Erythroblast (primary cell): ENCODE measurements around the gene RBFOX1.

Source experiments
- DNase-seq, 2 experiments: peaks; one replicate each; lab custom pipeline; 2025; lab: John Stamatoyannopoulos, UW
- GATA1 ChIP-seq: IDR thresholded peaks from 2 replicates; pipeline ENCODE4 v1.6.1; 2011; ENCODE audit warnings: low read depth, mild to moderate bottlenecking, control low read depth, low read length, moderate library complexity
- POLR2A ChIP-seq: IDR thresholded peaks from 2 replicates; pipeline ENCODE4 v1.6.1; 2011; ENCODE audit warnings: mild to moderate bottlenecking, low read length

RBFOX1 gene

DNA sequence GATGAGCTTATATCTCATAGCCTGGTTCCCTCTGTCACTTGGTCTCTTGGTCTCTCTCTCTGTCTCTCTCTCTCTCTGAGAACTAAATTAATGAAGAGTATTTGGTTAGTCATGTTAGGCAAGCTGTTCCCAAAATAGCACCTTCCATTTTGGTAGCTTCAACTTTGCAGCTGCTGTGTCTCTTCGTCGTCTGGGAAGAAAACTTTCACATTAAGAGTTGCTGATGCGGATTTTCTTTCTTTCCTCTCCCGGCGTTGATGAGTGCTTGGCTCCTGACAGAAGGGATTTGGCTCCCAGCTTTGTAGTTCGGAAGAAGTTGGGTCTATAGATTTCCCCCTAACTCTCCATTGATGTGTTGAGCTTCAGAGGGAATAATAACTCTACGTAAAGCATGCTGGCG lies at the start of gene RBFOX1:
TSS of gene RBFOX1 (plus strand) at position 235 of the 400 bp plus-strand sequence.
- no peak for DNase-seq
- TF ChIP-seq POLR2A (no peak), GATA1 (no peak)

DNA sequence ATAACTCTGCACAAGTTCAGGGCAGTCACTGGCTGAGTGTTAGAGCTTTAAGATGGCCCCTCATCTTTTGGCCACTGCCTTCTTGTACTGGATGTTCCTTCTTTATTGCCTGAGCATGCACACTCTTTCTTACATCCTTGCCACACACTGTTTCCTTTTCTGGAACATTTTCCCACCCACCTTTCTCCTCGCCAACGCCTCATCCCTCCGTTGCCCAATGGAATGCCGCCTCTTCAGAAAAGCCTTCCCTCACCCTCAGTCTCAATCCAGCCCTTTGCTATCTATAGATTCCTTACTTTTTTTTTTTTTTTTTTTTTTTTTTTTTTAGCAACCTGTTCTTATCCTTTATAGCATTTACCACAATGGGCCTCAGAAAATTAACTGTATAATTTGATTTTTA lies 47.9 kb upstream of the RBFOX1 start:
- no peak for TF ChIP-seq GATA1
- no peak for TF ChIP-seq POLR2A
- no peak for DNase-seq

- no peak for TF ChIP-seq GATA1
- no peak for TF ChIP-seq POLR2A
- DNase-seq, result no peak
These were observed 47.1 kb upstream of the RBFOX1 start for GRCh38 chr16:7285520-7285919.

DNA sequence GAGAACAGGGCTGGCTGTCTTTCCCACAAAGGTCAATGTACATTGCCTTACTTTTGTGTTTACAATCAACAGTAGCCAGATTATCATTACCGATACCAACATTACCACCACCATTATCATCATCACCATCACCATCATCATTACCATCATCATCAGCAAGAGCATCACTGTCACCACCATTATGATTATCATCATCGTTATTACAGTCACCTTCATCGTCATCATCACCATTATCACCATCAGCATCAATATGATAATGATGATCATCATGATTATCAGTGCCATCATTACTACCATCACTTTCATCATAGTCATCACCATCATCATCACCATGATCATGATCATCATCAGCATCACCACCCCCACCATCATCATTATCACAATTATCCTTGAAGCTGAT lies 43.3 kb upstream of the RBFOX1 start:
- TF ChIP-seq POLR2A (no peak), GATA1 (no peak)
- no peak for DNase-seq

- TF ChIP-seq GATA1 (no peak), POLR2A (no peak)
- no peak for DNase-seq
These were observed 42.0 kb upstream of the RBFOX1 start for GRCh38 chr16:7290682-7291081.

- no peak for DNase-seq
- TF ChIP-seq GATA1 (no peak), POLR2A (no peak)
These were observed 38.6 kb upstream of the RBFOX1 start for GRCh38 chr16:7294020-7294419.

DNA sequence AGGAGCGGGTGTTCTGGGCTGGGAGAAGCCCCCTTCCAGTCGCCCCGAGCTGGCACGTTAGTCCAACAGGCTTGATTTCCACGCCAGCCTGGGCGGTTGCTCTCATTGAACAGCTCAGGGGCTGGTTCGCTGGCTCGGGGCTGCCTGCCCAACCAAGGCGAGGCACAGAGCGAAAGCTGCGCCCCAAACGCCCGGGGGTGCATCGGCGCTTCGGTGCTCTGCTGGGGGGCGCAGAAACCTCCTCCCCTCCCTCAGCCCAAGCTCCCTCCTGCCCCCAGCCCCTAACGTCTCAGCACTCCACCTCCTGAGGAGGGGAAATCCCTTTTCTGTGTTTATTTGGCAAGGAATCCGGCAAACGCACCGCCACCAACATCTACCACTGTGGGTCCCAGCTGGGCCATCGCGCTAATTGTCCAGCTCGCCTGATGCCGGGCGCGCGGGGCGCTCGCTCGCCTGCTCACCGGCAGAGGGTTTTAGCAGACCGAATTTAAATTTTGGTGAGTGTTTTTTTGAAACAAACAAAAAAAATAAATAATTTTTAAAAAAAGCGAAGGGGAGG lies 29.5 kb upstream of the RBFOX1 start:
- DNase-seq, result no peak
- no peak for TF ChIP-seq POLR2A
- TF ChIP-seq GATA1, result no peak

GRCh38 chr16:7303660-7304200 lies 28.9 kb upstream of the RBFOX1 start:
- TF ChIP-seq GATA1 (no peak), POLR2A (no peak)
- no peak for DNase-seq

GRCh38 chr16:7304279-7304678 lies 28.4 kb upstream of the RBFOX1 start:
- TF ChIP-seq POLR2A, result no peak
- TF ChIP-seq GATA1, result no peak
- no peak for DNase-seq

DNA sequence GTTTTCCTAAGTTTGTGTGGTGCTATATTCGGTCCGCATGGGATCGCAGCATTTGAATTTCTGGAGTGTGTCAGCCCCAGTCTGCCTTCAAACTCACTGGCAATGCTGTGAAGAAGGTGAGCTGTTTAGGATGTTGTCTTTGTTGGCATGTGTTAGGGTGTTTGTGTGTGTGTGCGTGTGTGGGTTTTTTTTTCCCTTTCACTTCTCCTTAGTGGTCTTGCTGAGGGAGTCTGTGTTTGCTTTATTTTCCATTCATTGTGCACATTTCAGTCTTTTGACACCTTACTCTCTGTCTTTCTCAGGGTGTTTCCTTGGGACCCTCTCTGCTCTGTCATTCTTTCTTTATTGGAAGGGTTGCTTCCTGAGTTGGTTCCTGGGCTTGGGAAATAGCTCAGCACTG lies 27.7 kb upstream of the RBFOX1 start:
- TF ChIP-seq GATA1, result no peak
- no peak for TF ChIP-seq POLR2A
- DNase-seq, result no peak

GRCh38 chr16:7313170-7313569 lies 19.5 kb upstream of the RBFOX1 start:
- peak in 1 of 2 experiments; percentile 0 for DNase-seq
- TF ChIP-seq GATA1 (no peak), POLR2A (no peak)

- TF ChIP-seq POLR2A, result no peak
- TF ChIP-seq GATA1, result no peak
- no peak for DNase-seq
These were observed 18.5 kb upstream of the RBFOX1 start for GRCh38 chr16:7314163-7314562.

- no peak for DNase-seq
- TF ChIP-seq POLR2A (no peak), GATA1 (no peak)
These were observed 16.8 kb upstream of the RBFOX1 start for GRCh38 chr16:7315813-7316212.

DNA sequence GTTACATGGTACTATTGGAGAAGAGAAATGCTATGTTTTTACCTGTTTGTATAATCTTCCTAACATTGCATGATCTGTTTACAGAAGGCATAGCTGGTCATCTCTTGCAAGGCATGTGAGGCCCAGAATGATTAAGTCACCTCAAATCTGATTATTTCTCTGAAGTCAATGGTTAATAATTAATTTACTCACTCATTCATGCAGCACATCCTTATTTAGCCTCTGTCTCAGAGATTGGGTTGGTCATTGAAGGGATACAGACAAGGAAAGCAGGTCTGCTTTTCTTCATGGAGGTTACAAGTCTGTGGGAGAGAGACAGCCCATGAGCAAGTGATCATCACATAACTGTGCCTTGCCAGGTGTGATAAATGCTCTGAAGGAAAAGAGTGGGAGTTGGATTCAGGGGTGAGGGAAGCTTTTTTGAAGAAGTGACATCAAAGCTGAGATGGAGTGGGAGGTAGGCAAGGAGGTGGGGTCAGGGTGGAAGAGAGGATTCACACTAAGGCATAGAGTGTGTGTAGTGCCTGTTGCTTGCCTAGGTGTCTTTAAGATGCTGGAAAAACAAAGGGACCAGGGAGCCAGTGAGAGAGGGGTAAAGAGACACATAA lies 16.3 kb upstream of the RBFOX1 start:
- TF ChIP-seq POLR2A (no peak), GATA1 (no peak)
- DNase-seq, result no peak

GRCh38 chr16:7317982-7318381 lies 14.7 kb upstream of the RBFOX1 start:
- TF ChIP-seq POLR2A (no peak), GATA1 (no peak)
- DNase-seq, result no peak
